GM21737 (cell line): ENCODE results near the gene MEAF6.
"Not testable (repeated sequence)": the region's sequence is repeated elsewhere in the genome, so short reads cannot be mapped to it uniquely, and the experiment has no call there.

Experiments used
- ATAC-seq: cut with Tn5 transposase; IDR thresholded peaks from one replicate; pipeline ENCODE4 v1.9.1; 2021; ENCODE audit warnings: mild to moderate bottlenecking, moderate library complexity; ENCODE audit not compliant: unreplicated experiment

MEAF6 gene

DNA sequence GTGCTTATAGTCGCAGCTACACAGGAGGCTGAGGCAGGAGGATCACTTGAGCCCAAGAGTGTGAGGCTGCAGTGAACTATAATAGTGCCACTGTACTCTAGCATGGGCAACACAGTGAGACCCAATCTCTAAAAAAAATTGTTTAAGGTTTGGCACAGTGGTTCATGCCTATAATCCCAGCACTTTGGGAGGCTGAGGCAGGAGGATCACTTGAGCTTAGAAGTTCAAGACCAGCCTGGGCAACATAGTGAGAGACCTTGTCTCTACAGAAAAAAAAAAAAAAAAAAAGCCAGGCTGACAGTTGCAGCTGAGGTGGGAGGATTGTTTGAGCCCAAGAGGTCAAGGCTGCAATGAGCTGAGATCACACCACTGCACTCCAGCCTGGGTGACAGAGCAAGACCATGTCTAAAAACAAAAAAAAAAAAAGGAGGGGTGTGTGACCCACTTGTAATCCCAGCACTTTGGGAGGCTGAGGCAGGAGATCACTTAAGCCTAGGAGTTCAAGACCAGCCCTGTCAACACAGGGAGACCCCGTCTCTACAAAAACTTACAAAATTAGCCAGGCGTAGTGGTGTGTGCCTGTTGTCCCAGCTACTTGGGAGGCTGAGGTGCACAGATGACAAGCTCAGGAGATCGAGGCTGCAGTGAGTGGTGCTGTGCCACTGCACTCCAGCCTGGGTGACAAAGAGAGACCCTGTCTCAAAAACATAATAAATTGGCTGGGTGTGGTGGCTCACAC is 18.0 kb upstream of the MEAF6 start:
- not testable (repeated sequence) for ATAC-seq

DNA sequence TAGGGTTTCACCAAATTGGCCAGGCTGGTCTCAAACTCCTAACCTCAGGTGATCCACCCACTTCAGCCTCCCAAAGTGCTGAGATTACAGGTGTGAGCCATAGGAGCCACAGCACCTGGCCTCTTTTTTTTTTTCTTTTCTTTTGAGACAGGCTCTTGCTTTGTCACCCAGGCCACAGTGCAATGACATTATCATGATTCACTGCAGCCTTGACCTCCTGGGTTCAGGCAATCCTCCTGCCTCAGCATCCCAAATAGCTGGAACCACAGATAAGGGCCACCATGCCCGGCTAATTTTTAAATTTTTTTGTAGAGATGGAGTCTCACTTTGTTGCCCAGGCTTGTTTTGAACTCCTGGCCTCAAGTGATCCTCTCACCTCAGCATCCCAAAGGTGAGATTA is 15.3 kb upstream of the MEAF6 start:
- not testable (repeated sequence) for ATAC-seq

DNA sequence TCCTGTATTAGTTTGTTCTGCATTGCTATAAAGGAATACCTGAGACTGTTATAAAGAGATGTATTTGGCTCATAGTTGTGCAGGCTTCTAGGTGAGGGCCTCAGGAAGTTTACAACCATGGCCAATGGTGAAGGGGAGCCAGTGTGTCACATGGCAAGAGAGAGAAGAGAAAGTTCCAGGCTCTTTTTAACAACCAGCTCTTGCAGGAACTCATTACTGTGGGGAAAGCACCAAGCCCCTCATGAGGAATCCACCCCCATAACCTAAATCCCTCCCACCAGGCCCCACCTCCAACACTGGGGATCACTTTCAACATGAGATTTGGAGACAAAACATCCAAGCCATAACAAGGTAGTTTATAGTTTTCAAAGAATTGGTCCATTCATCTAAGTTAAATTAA is 5.0 kb upstream of the MEAF6 start:
- ATAC-seq: no peak

DNA sequence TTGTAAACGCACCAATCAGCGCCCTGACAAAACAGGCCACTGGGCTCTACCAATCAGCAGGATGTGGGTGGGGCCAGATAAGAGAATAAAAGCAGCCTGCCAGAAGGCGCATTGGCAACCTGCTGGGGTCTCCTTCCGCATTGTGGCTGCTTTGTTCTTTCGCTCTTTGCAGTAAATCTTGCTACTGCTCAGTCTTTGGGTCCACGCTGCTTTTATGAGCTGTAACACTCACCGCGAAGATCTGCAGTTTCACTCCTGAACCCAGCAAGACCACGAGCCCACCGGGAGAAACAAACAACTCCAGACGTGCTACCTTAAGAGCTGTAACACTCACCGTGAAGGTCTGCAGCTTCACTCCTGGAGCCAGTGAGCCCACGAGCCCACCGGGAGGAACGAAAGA is 4.4 kb upstream of the MEAF6 start:
- ATAC-seq: not testable (repeated sequence)

DNA sequence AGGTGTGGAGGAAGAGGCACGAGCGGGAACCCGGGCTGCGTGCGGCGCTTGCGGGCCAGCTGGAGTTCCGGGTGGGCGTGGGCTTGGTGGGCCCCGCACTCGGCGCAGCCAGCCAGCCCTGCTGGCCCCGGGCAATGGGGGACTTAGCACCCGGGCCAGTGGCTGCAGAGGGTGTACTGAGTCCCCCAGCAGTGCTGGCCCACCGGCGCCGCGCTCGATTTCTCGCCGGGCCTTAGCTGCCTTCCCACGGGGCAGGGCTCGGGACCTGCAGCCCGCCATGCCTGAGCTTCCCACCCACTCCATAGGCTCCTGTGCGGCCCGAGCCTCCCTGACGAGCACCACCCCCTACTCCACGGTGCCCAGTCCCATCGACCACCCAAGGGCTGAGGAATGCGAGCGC is 3.7 kb upstream of the MEAF6 start:
- ATAC-seq: not testable (repeated sequence)

DNA sequence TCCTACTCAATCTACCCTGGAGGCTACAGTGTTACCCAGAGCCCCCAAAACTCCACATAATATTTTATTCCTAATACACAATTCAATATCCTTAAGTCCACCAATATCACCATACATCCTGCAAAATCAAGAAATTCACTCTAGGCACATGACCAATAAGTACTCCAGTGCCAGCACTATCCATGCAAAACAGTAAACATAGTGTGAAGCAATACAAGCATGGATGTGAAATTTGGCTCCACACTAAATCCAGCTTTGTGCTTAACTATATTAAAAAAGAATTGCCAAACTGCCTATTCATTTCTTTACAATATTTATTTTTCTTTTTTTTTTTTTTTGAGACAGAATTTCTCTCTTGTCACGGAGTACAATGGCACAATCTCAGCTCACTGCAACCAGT is 3.0 kb upstream of the MEAF6 start:
- no peak for ATAC-seq

DNA sequence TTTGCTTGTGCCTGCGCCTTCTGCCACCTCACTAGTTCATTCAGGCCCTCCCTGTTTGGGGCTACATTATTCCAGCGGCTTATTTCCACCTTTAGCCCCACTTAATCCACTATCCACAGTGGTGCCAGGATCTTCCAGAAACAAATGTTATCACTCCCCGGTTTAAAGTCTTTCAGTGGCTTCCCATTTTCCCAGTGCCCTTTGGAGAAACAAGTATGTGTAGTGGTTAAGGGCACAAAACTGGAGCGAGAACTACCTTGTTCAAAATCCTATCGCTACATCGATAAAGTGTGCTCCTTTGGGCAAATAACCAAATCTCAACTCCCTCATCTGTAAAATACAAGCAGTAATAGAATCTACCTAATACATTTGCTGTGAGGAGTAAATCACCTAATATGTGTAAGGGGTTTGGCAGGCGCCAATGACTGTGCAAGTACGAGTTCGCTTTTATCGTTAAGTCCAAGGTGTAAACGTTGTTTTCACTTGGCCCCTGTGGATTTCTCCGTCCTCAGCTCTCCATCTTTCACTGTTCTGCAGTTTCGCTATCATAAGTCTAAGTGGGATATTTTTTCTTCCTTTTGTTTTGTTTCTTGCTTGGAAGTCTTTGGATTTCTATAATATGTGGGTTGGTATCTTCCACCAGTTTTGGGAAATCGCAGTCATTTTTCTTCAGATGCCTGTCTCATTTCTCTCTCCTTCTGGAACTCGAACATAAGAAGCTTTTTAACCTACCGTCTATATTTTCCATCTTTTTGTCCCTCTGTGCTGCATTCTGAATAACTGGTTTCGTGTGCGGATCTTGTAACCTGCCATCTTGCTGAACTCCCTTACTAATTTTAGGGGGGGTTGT is 844 bp upstream of the MEAF6 start:
- ATAC-seq: no peak

DNA sequence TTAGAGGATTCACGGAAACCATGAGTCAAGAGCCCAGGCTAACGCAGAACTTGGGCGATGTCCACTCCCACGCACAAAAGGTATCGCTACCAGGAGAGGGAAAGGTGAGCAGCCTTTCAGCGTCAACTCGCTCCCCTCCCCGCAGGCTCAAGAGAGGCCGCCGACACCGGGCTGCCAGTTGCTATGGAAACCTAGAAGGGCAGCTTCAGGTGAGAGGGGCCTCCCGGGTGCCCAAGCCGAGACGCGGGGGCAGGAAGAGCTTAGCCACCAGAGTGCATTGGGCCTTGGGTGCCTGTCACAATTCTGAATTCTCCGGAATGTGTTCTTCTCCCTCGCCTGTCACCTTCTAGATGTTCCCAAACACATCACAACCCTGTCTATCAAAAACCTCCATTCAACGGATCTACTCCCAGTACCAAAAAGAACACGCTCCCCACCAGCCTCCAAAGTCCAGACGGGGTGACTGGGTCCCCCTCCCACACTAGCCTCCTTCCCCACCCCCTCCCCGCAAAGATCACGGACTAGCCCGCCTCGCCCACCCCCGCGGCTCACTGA is 694 bp downstream of the MEAF6 start:
- peak; percentile 19 for ATAC-seq

DNA sequence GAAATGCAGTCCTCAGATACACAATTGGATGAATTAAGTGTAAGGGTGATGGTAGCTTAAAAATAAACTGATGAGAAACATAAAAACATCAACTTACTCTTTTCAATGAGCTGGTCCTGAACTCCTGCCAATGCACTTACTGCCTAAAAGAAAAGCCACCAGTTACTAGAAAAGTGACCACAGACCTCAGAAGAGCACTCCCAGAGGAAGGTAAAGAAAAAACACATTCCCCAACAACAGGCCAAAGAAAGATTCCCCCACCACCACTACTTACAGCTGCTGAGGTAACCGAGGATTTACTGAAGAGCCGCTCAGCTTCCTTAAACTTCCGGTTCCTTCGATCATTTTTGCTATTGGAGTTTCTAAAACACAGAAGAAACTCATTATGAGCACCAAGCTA is 5.4 kb downstream of the MEAF6 start:
- ATAC-seq: no peak

DNA sequence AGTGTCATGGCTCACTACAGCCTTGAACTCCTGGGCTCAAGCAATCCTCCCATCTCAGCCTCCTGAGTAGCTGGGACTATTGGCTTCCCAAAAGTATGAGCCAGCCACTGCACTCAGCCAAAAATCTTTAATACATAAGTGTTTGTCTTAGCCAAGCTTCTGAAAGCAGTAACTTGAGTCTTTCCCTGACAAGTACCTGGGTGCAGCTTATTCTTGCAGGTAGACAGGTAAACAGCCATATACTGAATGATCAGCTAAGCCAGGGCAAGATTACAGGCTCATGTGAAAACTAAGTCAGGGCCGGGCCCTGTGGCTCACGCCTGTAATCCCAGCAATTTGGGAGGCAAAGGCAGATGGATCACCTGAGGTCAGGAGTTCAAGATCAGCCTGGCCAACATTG is 7.8 kb downstream of the MEAF6 start:
- no peak for ATAC-seq

DNA sequence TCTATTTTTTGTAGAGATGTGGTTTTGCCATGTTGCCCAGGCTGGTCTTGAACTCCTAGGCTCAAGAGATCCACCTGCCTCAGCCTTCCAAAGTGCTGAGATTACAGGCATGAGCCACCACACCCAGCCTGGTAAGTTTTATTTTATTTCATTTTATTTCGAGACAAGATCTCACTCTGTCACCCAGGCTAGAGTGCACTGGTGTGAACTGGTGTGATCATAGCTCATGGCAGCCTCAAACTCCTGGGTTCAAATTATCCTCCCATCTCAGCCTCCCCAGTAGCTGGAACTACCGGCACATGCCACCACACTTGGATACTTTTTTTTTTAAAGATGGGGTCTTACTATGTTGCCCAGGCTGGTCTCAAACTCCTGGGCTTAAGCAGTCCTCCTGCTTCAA is 11.8 kb downstream of the MEAF6 start:
- ATAC-seq: not testable (repeated sequence)

DNA sequence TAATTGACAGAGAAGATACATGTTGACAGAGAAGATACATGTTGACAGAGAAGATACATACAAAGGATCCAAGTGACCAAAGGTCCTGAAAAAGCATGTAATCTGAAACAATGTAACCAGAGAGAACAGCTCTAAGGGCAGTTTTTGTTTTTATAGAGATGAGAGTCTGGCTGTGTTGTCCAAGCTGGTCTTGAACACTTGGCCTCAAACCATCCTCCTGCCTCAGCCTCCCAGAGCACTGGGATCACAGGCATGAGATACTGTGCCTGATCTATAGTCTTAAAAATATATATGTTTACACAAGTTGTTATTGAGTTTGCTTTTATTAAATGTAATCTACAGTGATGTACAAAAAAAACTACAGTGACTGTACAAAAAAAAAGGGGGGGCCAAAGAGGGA is 12.5 kb downstream of the MEAF6 start:
- ATAC-seq: no peak

DNA sequence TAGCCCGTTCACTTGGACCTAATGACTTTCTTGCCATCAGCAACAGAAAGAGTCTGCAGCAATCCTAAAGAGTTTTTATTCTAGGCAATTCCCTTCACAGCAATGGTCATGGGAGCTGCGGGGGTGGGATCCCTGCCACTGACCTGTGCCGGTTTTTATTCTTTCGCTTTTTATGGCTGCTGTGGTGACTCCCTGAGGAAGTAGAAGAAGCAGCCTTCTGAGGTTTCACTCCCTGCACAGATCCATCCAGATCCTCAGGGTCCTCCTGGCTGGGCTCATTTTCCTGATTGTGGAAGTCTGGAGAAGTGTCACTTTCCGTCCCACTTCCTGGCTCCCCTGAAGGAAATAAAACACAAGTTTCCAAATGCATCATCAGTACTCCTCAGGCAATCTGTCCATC is 12.9 kb downstream of the MEAF6 start:
- no peak for ATAC-seq

DNA sequence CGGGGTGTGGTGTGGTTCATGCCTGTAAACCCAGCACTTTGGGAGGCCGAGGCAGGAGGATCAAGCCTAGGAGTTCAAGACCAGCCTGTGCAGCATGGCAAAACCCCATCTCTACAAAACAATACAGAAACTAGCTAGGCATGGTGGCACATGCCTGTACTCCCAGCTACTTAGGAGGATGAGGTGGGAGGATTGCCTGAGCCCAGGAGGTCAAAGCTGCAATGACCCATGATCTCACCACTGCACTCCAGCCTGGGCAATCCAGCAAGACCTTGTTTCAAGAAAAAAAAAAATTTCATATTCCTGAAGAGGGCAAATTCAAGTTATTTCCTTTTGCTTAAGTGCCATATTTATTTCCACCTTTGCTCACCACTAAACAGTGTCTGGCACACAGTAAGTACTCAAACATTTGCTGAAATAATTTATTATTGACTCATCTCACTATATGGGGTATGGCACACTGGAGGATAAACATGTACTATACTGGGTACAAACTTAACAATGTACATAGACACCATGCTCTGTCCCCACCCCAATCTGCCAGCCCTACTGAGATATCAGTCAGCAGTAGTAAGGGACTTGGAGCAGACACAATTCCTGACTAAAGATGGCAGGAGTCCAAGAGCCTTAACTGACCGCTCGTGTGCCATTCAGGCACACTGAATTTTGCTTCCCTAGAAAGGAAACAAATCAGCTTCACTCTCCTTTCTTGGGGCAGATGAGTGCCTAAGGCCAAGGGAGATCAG is 15.5 kb downstream of the MEAF6 start:
- ATAC-seq: no peak

DNA sequence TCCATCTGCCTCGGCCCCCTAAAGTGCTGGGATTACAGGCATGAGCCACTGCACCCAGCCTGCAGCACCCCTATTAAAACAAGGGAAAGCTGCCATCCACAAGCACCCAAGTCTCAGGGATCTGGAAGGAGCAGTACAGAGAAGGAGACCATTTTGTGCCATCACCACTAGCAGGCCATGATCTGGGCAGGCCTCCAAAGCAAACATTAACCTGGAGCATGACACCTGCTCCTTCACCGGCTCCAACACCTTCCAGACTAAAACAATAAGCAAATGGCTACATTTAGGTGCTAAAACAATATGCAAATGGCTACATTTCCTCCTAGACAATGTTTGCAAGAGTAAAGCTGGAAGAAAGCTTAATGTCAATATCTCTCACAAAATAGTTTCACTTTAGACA is 16.7 kb downstream of the MEAF6 start:
- ATAC-seq: no peak

DNA sequence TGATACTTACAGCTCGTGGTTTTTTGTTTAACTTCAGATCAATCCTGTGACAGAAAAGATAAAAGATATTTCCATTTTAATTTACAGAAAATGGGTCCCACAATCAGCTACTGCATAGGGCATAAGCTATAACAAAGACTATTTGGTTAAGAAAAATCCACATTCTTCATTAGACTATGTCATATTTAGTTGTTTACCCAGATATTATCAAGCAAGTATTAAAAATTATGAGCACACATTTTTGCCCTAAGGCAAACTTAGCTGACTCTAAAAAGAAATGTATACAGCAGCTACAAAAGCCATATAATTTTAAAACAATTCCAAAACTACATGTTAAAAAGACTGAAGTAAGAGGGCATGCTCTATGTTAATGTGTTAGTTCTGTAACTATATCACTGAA is 18.7 kb downstream of the MEAF6 start:
- no peak for ATAC-seq

DNA sequence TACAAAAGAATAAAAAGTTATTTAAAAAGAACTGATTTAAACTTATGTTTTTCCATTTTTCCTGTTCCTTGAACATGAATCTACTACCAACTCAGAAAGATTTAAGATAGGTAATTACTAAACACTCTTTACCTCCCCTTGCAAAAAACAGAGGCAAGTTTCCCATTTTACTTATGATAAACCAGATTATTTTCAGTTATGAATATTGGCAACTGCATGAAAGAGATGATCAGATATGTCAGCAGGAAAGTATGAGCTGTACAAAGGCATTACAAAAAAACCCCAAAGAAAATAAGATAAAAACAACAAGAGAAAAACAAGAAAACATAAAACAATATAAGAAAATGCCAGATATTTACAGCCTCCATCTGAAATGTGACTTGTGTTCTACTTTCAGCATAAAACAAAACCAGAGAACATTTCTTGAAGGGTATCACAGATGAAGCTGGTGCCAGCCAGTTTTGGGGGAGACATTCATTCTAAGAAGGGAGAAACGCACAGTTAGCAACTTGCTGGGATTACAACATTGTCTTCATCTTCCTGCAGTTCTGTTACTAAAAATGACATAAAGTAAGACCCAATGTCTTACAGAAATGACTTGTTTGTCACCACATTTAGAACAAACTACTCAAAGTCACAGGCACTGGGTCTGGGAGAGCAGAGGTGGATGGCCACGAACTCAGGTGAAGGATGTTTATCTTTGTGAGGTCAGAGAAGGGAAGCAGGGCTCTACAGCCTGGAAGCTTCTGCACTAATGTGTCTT is 21.0 kb downstream of the MEAF6 start:
- no peak for ATAC-seq

DNA sequence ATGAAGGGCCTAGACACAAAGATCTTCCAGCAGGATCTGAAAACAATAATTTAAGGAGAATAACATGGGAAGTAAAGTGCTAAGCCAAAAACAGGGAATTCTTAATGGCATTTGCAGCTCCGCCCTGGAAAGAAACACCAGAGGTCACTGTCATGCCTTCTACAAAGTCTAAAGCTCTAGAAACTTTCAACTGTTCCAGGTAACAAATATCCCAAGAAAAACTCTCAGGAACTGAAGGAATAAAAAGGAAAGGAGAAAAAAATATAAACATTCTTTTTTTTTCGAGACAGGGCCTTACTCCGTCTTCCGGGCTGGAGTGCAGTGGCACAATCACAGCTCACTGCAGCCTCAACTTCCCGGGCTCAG is 27.0 kb downstream of the MEAF6 start:
- ATAC-seq: no peak

DNA sequence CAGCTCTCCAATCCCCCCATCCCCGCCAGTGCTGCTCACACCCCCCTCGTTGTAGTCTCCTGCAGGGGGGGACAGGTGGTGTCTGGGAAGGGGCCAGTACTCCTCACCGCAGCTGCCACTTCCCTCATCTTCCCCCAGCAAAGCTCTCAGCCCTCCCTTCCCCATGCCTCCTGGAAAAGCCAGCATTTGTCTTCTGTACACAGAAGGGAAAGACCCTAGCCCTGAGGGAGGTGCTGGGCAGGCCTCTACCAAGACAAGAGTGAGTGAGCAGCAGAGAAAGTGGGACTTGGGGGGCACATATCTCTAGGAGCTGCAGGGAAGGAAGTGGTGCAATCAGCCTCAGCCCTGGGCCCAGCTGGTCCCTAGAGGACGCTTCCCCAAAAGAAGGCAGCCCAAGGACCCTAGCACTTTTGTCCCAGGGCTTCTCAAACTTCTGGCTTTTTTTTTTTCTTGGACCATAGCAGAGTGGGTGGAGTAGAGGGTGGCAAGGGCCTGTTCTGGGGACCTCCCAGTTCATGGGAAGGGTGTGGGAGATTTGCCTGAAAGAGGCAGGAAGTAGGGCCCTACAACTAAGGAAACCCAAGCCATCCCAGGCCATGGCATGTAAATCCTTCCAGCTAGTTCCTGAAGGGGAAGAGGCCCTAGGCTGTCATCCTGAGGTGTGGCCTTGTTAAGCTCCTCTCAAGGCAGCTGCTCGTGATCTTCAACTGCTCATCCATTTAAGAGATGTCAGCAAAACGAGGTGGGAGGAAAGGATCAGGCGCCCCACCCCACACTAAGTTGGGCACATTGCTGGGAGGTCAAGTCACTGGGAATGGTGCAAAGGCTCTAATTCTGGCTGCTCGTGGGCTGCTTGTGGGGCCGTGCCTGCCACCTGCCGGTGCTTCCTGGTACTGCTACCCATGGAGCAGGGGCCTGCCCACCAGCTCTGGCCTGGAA is 27.6 kb downstream of the MEAF6 start:
- ATAC-seq: no peak
